HuH-7 (cell line): ENCODE data around the gene HOXB2.

Source experiments
- DNase-seq: peaks from one replicate; pipeline ENCODE4 v3.0.0; 2011; ENCODE audit warnings: low spot score

HOXB2 gene

DNA sequence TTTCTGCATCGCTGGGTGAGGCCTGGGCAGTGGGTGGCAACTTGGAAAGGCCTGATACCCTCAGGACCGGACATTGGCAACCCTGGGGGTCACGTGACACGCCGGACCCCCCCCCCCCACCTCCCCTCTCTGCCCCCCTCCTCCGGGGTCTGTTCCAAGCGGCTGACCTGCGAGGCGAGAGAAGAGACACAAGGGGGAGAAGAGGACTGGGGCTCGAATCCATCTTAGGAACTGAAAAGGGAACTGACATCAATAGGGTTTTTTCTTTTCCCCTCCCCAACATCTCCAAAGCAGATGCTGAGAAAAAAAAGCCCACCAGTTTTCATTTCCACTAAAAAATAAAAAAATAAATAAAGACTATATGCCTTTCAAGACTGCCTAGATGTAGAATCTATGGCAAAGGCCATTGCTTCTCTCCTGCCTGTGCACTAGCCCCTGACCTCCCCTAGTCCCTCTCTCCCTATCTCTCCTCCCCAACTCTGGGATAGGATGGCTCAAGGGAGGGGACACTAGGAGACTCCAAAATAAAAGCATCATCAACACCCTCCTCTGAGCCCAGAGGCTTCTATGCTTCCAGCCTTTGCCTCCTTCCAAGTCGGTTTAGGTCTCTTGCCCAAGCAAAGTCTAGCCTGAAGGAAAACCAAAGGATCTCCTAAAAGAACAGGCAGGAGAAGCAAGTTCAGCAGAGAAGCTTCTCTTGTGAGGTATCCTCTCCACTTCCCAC, 7.7 kb upstream of the HOXB2 start:
- no peak for DNase-seq

DNA sequence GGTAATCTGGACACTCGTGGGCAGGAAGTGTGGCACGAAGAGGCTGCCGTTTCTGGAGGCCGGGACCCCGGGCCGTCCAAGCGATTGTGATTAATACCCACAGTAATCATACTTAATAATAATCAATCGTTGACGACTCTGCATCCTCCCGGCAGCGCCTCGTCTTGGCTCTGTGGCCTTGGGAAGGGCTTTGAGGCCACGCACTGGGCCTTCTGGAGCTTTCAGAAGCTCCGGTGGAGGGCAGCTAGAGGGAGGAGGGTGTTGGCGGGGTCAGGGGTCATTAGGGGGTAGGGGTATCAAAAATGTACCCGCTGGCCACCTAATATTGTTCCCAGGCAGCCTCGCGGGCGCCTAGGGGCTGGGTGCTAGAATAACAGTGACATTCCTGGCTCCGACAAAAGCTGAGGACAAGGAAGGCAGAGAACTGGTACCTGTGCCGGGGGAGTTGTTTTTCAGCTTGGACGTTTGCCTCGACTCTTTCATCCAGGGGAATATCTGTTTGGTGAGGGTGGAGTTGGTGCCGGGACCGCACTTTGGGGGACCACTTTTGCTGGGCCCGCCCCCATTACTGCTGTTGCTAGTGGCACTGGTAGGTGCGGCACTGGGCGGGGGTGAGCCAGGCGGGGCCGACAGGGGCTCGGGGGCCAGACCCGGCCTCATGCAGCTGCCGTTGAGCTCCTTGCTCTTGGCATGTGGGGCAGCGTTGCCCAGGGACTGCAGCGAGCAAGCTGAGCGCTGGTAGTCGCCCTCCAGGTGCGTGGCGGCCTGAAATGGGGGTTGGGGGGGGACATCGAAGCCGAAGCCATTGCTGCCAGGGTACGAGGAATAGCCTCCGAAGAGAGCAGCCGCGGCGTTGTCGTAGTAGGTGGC, 6.9 kb upstream of the HOXB2 start:
- no peak for DNase-seq

DNA sequence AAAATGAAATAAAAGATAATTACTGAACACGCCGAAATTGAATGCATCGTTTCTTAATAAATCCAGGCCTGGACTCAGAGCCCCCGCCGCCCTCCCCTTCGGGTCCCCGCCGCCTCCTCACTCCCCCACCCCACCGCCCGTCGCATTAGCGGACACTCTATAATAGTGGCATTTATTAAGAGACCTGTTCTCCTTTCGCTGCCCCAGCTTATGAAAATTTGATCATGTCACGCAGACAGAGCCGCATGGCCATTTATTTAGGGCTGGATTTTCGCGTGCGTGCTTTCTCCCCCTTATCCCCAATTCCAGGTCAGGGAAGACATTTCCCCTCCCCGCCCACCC, 6.3 kb upstream of the HOXB2 start:
- DNase-seq = no peak

DNA sequence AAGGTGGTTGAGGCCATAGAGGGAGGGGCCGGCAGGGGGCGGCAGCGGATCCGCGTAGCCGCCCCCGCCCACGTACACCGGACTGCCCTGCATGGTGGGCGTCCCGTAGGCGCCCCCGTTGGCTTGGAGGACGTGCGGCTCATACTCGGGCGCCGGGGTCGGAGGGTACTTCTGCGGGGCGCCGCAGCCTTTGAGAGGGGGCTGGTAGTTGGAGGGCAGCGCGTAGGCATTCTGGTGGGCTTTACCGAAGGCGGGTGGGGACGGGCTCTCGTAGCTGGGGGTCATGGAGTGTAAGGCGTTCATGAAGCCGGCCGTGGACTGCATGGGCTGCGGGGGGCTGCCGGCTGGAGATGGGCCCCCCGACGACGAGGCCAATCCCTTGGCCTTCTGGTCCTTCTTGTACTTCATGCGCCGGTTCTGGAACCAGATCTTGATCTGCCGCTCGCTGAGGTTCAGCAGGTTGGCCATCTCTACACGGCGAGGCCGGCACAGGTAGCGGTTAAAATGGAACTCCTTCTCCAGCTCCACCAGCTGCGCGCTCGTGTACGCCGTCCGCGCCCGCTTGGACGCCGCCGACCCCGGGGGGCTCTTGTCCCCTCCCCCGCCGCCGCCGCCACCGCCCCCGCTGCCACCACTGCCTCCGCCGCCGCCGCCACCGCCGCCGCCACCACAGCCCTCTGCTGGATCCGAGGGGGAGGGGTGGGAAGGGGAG, 5.7 kb upstream of the HOXB2 start:
- DNase-seq = no peak

DNA sequence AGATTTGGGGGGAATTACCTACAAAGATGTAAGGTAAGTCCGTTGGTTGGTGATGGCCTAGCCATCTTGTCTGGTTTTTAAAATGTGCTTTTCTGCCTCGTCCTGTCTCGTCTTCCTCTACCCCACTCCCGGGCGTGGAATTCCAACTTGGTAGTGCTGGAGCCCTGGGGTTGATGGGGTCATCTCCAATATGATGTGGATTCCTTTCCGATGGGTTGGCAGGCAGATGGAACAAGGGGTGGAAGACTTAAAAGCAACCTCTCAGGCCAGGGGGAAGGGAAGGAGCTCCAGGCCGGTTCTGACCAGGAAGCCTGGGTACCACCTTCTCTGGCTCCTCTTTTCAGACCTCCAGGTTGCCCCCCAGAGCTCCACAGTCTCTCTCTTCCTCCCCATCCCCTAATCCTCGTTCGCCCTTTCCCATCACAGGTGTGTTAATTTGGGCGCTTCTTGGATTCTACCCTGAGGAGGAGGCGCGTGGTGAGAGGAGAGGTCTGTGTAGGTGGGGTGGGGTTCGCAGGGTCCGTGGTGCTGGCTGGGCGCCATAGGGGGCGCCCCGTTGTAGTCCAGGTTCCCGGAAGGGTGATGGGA, 5.1 kb upstream of the HOXB2 start:
- DNase-seq = no peak

DNA sequence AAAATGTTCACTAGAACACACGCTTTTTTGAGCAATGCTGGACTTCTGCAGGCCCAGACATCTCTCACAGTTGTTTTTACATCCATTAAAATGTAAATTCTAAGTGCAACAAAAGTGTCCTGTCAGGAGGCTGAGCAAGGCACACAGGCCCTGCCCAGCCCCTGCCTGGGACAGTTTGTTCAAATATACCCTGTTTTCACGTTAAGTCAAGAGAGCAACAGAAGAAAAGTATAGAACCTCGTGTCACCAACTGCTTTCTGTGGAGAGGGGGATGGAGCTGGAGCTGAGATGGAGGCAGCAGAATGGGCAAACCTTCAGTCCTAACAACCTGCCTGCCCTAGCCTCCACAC, 4.3 kb upstream of the HOXB2 start:
- DNase-seq = no peak

DNA sequence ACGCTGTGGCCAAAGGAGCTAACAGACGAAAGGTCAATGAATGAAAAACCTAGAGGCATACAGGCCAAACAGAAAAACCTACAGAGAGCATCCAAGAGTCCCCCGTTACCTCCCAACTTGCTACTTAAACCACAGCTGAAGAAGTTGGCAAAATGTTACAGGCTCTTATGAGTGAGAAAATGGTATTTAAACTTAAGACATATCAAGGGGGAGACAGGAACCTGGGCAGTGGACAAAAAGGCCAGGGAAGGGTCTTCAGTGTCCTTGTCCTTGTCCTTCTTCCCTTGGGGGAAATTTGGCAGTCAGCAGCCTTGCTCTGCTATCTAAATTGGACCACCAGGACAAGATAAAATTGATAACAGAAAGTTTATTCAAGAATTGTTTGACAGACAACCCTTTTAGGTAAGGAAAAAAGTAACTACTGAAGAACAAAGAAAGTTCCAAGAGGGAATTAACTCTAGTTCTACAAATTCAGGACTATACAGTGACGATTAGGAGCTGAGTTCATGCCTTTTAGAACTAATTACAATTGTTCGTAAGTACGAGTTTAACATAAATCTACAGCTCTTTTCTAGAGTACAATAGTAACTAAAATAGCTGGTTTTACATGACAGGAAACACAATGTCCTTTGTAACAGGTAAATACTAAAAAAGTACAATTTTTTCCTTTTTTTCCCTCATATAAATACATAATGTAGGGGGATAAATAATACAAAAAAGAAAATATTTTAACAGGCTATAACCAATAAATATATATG, 3.8 kb upstream of the HOXB2 start:
- no peak for DNase-seq

DNA sequence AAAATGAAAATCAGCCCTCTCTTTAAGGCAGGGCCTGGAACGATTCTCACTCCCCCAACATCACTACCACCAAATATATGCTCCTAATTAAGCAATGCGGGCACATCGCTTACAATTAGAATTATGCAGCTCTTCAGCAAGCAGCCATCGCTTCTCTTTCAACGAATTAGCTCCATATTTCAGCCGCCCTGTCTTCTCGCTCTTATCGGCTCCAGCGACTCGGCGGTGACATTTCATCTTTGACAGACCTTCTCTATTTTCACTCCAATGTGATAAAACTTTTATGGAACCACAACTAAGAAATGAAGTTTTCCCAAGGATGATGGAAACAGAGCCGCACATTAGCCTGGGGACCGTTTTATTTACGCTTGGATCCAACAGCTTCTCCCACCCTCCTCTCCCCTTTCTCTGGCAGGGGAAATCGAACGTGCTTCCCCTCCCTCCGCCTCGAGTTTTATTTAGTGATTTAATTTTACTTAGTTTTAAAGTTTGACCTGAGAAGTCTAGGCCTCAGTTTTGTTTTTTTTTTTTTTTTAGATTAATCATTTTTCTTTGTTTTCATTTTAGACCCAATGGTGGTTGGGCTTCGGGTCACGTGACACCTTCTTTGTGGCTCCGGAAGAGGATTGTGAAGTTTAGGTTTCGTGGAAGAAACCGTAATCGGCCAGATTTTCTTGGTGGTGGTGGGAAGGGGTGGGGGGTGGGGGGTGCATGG, 3.1 kb upstream of the HOXB2 start:
- no peak for DNase-seq

DNA sequence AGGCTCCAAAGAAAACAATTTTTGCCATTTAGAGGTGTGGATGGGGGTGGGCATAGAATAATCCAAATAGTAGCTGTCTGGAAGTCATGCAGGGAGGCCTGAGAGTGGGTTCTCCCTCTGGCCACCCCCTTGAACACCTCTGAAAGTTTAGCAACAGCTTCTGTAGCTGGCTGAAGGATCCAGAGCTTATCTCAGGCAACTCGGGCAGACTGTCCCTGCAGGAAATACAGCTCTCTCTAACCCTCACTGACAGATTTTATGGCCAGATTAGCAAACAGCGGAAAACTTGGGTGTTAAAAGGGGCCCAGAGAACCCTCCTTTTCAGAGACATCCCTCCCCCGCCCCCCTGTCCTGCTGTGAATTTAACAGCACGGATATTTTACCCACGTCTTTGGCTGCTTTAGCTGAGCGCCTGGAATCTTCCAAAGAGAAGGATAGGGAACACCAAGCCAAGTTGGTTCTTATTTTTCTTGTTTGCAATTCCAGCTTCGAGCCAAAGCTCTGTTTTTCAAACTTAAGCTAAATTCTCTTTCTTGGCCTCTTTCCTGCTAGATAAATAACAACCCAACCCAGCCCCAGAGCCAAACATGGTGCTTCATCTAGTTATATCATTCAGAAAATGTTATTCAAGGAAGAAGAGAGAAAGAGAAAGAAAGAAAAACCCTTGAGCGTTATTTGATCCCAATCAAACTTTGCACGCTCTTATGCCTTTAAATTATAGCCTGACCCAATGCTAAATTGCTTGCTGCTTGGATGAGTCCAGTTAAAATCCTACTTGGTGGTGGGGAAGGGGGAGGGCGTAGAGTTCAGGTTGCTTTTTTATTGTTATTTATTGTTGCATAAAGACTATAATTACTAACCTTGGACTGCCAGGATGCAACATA, 2.3 kb upstream of the HOXB2 start:
- peak; percentile 73 for DNase-seq

DNA sequence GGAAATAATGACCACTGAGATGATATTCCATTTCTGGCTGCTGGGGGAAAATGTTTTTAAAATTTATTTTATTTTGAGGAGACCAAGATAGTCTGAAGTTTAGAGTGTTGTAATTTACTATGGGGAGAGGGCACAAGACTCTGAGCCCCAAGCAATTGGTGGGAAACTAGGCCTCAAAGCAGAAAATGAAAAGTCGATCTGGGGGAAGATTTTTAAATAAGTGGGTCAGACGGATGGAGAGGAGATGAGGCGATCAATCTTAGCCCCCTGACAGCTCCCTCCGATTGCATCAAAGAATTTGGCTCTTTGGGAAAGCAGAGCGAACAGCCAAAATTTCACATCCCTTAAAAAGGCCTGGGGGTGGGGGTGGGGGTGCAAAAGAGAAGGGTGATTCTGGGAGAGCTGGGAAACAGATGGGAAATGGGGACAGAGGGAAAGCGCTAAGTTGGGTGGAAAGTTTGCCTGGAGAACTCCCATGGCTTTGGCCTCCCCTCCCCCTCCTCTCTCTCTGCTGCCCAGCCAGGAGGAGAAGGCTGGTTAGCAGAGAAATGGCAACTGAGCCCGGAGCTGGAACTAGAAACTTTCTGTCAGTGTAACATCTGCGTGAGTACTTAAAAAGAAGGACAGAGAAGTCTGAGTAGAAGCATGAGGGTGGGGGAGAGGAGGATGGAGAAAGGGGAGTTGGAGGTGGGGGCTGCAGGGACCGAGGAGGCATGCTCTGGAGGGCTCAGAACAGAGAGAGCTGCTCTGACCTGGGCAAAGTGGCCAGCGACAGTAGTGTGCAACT, 1.4 kb upstream of the HOXB2 start:
- no peak for DNase-seq

DNA sequence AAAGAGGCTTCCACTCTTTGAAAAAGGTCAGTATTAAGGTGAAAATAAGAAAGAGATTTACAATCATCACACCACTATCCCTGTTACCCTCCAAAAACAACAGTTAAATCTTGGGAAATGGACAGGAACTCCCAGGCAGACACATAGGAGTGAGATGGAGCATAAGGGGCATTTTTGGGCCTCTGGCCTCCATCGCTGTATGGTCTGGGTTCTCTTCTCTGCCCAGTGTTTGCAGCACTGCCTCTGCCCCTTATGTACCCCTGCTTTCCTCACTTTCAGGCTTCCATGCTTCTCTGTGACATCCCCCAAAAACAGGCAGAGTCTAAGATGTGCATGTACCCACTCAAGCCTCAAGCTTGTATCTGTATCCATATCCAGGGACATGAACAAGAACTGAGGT, 630 bp upstream of the HOXB2 start:
- no peak for DNase-seq

DNA sequence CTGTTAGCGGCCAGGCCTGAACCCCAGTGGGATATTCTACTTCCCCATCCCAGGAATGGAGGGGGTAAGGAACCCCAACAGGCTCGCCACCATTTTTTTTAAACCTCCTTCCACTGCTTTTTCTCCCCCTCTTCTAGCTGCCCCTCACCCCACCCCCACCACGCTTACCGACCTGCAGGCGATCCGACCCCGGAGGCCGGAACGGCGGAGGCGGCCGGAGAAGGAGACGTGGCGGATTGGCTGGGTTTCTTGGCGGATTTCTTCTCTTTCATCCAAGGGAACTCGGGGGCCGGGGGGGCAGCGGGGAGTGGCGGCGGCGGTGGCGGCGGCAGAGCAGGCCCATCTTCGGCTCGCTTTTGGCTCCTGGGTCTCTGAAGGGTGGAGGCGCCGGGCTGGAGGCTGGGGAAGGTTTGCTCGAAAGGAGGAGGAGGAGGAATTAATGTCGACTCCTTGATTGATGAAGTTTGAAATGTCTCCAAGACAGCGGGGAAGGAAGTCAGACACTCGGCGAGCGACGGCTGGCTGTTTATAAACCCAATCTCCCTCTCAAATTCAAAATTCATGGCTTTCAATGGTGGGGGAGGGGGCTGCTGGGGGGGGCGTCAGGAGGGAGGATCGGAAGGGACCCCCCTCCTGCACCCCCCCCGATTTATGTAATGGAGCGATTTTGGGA, 424 bp downstream of the HOXB2 start:
- no peak for DNase-seq

DNA sequence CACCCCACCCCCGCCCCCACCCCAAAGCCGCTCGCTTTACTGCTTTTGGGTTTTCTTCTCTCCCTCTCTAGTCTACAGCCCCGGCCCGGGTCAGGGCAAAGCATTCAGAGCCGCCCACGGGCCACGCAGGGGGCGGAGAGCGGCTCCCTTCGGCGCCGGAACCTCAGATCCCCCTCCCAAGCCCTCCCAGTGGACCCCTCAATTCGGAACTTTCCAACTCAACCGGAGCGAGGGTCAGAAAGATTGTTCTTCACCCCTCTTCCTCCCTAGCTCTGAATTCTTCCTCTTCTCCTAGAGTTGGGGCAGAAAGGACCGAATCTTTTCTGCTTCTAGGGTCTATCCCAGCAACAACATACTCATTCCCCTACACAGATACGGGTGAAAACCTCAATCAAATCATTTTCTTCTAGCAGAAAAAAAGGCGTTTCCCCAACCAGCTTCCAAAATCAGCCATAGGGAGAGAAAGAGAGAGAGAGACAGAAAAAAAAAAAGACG, 1.0 kb downstream of the HOXB2 start:
- no peak for DNase-seq

DNA sequence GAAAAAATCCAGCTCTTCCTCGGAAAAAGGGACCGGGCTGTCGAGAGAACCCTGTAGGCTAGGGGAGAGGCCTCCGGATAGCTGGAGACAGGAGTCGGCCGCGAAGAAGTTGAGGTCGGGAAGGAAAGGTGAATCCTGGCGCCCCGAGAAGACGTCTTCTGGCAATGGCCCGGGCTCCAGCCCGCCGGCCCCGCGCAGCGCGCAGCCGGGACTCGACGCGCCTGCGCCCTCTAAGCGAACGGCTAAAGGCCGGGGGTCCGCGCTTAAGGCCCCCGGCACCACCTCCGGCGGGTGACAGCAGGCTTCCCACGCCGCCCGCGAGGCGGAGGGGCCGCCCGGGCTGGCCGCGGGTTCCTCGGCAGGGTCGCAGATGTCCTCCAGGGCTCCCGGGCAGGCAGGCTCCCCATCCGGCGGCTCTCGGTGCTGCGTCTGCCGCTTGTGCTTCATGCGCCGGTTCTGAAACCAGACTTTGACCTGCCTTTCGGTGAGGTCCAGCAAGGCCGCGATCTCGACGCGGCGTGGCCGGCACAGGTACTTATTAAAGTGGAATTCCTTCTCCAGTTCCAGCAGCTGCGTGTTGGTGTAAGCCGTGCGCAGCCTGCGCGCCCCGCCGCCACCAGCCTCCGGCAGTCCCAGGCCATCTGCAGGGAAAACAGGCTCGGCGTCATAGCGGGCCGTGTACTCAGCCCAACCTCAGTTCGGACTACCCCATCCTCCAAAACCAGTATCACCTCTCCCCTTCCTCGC, 1.6 kb downstream of the HOXB2 start:
- no peak for DNase-seq

DNA sequence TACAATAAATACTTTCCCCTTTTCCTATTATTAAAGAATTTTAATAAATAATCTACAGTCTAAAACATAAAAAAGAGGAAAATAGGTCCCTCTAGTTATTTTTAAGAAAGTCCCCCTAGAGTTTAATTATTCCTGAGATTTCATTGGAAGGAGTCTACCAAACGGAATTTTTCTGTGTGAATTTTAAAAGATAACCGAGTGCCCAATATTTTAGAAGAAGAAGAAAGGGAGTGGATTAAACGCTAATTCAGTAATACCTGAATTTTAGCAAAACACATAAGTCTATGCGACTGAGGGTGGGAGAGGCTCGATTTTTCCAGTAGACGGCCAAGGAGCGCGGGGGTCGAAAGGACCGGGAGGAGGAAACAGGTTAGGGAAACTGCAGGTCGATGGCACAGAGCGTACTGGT, 2.2 kb downstream of the HOXB2 start:
- DNase-seq = no peak

DNA sequence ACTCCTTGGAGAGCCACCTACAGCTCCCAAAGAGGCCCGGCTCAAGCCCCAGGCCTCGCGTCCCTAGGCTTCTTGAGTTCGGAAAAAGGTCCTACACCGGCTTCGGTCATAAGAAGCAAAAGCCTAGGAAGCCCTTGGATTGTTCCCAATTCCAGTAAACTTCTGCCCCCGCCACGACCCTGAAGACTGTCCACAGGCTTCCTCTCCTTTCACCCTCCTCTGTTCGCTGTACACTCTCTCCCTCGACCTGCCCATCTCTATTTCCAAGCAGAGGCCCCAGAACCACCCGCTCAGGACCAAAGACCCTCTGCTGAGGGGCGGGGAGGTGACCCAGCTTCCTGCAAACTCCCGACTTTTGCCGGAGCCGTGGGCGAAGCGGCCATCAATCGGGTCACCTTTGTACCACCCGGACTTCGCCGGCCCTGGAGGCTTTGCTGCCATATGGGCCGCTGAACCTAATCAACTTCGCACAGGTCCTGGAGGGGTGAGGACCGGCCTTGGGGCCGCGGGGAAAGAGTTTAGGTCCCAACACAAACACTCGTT, 2.7 kb downstream of the HOXB2 start:
- no peak for DNase-seq

DNA sequence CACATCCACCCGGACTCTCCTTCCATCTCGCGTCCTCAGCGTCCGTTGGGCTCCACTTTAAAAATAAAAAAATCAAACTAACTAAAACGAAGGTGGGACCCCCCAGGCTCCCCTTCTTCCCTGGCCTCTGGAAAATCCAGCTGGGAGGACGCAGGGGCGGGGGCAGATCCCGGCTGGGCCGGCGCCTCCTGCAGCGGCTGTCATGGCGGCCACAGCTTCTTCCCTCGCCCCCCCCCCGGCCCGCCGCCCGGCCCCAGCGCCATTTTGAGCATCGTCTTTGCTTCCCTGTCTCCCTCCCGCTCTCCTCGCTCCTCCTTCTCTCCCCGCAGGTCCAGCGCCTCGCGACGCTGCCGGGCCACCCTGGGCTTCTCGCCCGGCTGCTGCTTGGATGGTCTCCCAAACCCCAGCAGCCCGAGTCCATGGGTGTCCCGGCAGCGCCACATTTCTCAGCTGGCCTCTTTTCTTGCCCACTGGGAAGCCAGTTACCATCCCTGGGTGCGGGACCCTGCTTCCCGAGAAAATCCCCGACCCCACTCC, 3.3 kb downstream of the HOXB2 start:
- DNase-seq = no peak
